ENCODE measurements around the gene DRC7.

DRC7 gene, protein sequence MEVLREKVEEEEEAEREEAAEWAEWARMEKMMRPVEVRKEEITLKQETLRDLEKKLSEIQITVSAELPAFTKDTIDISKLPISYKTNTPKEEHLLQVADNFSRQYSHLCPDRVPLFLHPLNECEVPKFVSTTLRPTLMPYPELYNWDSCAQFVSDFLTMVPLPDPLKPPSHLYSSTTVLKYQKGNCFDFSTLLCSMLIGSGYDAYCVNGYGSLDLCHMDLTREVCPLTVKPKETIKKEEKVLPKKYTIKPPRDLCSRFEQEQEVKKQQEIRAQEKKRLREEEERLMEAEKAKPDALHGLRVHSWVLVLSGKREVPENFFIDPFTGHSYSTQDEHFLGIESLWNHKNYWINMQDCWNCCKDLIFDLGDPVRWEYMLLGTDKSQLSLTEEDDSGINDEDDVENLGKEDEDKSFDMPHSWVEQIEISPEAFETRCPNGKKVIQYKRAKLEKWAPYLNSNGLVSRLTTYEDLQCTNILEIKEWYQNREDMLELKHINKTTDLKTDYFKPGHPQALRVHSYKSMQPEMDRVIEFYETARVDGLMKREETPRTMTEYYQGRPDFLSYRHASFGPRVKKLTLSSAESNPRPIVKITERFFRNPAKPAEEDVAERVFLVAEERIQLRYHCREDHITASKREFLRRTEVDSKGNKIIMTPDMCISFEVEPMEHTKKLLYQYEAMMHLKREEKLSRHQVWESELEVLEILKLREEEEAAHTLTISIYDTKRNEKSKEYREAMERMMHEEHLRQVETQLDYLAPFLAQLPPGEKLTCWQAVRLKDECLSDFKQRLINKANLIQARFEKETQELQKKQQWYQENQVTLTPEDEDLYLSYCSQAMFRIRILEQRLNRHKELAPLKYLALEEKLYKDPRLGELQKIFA

DNA sequence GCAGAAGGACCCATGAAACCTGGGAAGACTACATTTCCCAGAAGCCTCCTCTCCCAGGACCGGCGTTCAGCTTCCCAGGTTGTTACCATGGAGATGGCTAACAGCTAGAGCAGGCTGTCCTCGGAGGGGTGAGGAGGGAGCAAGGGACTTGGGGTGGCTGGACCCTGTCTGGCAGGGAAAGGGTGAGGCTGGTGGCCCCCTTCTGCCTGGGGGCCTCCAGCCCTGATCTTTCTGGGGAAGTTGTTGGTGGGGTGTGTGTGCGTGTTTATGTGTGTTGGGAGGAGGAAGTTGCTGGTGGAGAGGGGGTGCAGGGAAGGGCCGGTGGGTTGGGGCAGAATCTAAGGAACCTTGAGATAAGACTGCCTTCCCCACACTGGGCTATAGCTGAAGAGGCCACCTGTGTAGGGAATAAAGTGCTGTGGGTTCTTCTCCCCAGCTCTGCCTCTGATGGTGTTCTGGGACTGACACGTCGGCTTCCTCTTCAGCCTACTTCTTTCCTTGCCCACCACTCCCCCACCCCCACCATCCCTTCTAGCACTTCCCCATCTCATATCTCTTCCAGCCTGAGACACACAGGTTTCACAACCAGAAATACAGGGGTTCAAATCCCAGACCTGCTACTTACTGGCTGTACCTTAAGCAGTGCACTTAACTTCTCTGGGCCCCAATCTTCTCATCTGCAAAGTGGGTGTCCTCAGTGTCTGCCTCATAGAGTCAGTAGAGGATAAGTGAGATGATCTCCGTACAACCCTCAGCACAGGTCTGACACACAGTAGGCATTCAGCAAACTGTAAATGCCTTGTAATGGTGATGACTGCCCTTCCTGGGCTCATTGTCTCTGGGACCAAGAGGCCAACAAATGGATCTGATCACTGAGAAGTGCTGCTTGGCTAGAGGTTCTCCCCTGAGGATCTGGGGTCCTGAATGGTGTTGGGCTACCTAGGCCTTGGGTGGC is at the start of gene DRC7:
Gene DRC7, plus strand, starts transcription at position 82 of the 955 bp plus-strand sequence. CDS start 3,144 bp downstream, outside the sequence.
- FAIRE-seq (no peak), DNase-seq (ENCODE audit: extremely low spot score, insufficient read length, low read depth) (peak; percentile 14)

DNA sequence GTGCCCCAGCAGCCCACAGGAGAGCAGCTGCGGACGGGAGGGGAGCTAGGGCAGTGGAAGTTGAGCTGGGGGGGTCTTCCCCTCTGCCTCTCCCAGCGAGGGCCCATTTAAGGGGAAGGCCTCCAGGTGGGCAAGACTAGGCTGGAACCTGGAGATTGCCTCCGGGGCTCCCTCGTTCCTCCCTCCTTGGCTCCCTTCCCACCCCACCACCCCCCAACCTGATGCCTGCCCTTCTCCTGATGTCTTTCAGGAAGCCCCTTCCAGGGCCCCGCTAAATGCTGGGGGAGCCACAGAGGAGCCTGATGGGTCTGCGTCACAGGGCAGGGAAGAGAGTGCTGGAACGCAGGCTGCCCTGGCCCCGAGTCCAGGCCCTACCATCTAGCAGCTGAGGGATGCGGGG is 49.4 kb upstream of the DRC7 start:
- DNase-seq (ENCODE audit: extremely low spot score, insufficient read length, low read depth) (no peak), FAIRE-seq (no peak)

DNA sequence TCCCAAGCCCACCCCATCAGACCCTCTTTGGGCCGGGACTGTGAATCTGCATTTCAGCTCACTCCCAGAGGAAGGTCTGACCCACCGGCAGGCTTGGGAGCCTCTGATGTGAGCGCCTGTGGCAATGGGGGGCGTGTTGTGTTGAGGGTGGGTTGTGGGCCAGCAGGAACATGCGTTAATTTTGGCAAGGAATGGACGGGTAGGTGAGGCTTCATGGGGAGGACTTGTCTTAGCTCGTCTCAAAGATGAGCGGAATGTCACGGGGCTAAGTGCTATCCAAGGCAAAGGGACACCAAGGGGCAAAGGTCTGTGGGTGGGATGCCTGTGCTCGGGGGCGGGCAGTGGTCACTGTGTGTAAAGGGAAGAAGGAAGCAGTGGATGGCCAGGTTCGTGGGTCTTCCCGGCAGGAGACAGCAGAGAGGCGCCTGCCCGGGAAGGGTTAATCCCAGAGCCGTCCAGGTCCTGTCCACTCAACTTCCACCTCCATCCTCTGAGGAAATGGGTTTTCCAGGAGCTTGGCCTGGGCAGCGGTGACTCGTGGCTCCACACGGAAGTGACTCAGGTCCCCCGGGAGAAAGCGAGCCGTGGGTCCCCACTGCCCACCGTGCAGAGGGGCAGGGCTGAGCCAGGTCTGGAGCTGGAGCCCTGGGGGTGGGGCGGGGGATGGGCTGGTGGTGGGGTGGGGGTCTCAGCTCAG is 48.8 kb upstream of the DRC7 start:
- FAIRE-seq: no peak
- DNase-seq (ENCODE audit: extremely low spot score, insufficient read length, low read depth): no peak

DNA sequence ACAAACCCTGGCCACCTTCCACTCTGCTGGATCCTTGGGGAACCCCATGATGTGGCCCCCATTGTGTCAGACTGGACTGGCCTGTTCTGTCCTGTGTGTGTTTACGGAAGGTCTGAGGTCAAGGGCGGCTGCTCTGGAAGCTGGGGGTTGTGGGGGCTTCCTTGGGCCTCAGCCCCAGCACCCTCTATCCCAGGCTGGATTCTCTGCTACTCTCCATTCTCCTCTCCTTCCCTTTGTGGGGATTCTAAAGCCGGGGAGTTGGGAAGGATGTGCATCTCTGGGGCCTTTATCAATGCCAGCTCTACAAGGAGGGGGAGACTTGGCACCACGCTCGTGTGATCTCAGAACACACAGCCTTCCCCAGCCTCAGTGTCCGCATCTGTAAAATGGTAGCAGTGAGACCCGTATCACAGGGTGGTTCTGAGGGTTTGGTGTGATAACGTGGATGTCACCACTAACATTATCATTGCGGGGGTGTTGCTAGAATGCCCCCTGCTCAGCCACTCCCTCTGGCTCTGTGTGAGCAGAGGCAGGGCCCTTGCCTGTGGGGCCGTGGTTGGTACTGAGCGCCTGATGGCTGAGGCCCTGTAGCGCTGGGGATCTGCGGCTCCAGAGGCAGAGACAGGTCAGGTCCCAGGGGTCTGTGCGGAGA is 48.1 kb upstream of the DRC7 start:
- FAIRE-seq: no peak
- no peak for DNase-seq (ENCODE audit: extremely low spot score, insufficient read length, low read depth)

DNA sequence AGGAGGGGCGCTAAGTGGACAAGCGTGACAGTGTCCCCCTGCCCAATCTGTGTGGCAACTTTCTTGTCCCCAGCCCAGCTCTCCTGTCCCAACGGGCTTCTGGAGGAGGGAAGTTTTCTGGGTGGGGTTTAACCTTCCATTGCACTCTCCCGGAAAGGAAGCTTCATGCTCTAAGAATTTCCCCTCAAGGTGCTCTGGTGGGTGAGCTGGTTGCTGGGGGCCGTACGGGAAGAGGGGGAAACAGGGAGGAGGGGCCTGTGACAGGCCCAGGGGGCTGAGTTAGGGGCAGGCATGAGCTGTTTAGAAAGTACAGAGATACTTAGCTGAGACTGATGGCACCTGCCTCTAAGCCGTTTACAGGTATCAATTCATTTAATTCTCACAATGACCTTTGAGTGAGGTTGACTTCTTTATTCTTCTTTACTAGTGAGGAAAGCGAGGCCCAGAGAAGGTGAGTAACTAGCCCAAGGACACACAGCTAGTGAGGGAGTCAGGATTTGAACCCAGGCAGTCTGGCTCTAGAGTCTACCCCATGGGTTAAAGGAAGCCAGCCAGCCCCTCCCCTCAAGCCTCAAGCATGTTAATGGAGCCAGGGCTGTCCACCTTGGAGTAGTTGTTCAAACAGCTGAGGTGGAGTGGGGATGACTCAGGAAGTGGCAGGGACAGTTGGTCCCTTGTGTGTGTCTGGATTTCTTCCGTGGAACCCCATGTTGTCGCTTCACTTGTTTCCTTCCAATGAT is 47.3 kb upstream of the DRC7 start:
- FAIRE-seq: peak; percentile 29
- DNase-seq (ENCODE audit: extremely low spot score, insufficient read length, low read depth): no peak

- peak; percentile 86 for FAIRE-seq
- DNase-seq (ENCODE audit: extremely low spot score, insufficient read length, low read depth): no peak
Observed at GRCh38 chr16:57648125-57648524, 46.5 kb upstream of the DRC7 start.

GRCh38 chr16:57648581-57649442 is 45.8 kb upstream of the DRC7 start:
- FAIRE-seq (peak; percentile 89), DNase-seq (ENCODE audit: extremely low spot score, insufficient read length, low read depth) (peak; percentile 85)

DNA sequence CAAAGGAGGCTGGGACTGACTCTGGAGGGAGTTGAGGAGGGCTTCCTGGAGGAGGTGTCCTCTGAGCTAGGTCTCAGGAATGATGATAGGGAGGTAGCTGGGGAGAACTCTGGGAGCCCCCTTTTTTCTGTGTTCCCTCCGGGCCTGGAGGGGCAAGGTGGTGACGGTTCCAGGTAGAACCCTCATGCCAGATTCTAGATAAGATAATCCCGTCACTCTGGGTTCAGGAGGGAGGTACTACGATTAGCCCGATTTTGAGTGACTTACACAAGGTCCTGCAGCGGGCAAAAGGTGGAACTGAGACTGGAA is 45.2 kb upstream of the DRC7 start:
- FAIRE-seq: no peak

DNA sequence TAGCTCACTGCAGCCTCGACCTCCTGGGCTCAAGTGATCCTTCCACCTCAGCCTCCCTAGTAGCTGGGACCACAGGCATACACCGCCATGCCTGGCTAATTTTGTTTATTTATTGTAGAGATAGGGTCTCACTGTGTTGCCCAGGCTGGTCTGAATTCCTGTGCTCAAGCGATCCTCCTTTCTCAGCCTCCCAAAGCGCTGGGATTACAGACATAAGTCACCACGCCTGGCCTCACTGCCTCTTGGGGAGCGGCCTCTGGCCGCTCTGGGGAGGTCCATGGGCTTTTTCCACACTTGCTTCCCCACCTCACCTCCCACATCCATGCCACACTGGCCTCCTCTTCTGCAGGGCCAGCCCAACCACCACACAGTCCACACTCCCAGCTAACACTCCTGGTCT is 44.8 kb upstream of the DRC7 start:
- DNase-seq (ENCODE audit: extremely low spot score, insufficient read length, low read depth) (no peak), FAIRE-seq (no peak)

More for the DNA sequence above, 45.2 kb upstream of the DRC7 start:
- DNase-seq (ENCODE audit: extremely low spot score, insufficient read length, low read depth): no peak

DNA sequence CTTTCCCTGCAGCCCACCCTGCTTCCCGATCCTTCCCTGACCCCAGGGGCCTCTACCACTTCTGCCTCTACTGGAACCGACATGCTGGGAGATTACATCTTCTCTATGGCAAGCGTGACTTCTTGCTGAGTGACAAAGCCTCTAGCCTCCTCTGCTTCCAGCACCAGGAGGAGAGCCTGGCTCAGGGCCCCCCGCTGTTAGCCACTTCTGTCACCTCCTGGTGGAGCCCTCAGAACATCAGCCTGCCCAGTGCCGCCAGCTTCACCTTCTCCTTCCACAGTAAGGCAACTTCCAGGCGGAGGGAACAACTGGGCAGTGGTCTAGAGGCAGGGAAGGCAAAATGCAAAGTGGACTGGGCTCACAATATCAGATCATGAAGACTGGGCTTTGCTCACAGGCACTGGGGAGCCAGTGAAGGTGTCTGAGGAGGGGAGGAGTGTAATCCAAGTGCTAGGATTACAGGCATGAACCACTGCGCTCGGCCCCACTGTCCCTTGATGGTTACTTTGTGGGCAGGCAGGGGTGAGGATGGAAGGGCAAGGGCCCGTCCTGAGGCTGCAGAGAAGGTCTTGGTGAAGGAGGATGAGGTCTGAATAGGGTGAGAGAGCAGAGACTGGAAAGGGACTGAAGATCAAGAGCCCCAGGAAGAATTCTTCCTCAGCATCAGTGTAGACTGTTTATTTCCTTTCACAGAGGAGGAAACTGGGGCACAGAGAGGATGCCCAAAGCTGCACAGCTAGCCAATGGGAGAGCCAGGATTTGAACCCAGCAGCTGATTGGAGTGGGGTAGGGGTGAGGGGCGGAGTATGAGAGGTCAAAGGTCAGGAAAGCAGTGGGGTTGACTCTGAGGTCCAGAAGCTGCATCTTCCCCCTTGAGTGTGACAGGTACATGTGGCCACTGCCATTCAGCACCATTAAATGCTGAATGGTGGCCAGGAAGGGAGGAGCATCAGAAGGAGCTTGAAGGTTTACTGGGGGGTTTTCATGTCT is 43.0 kb upstream of the DRC7 start:
- FAIRE-seq: no peak

GRCh38 chr16:57652695-57653471 is 41.7 kb upstream of the DRC7 start:
- no peak for FAIRE-seq
- DNase-seq (ENCODE audit: extremely low spot score, insufficient read length, low read depth): no peak

More for the DNA sequence above, 43.0 kb upstream of the DRC7 start:
- no peak for DNase-seq (ENCODE audit: extremely low spot score, insufficient read length, low read depth)

DNA sequence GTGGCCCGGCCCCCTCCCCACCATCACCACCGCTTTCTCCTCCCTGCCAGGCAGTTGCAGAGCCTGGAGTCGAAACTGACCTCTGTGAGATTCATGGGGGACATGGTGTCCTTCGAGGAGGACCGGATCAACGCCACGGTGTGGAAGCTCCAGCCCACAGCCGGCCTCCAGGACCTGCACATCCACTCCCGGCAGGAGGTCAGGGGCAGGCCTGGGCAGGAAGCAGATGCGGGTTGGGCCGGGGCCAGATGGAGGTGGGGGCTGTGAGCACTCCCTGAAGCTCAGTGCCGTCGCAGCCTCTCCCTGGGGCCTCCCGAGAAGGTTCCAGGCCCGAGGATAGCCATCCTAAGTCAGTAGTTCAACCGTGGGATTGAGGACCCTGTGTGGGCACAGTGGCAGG is 40.7 kb upstream of the DRC7 start:
- DNase-seq (ENCODE audit: extremely low spot score, insufficient read length, low read depth) (no peak), FAIRE-seq (no peak)

DNA sequence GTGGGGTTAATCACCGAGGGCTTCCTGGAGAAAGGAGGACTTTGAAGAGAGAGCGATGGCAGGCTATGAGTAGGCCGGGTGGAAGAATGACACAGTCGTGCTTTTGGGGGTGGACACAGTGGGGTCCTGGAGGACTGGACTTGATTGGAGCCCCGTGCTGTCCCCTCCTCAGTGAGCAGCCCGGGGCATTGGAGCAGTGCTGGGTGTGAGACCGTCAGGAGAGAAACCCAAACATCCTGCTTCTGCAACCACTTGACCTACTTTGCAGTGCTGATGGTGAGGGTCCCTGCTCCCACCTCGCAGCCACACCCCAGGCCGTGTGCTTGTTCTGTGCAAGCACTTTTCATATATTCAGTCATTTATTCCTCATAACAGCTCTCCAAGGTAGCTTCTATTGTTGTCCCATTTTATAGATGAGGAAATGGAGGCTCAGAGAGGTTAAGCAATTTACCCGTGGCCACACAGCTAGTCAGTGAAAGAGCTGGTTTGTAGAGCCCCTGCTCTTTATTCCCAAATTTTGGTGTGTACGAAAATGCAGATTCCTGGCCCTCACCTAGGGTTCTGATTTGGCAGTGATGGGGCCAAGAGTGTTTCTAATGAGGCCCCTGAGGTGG is 38.2 kb upstream of the DRC7 start:
- no peak for DNase-seq (ENCODE audit: extremely low spot score, insufficient read length, low read depth)
- FAIRE-seq: no peak

DNA sequence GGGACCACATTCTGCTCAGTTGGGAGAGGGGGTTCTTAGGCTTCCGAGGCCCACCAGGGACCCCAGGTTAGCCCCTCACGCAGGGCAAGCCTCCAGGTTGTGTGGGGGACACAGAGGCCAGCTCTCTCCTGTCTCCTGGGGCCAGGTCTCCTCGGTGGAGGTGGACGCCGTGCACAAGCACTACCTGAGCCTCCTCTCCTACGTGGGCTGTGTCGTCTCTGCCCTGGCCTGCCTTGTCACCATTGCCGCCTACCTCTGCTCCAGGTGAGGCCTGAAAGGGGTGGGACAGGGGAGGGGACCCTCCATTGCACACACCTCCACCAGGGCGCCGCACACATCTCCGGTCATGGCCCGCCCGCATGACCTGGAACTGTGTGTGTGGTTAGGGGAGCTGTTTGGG is 37.4 kb upstream of the DRC7 start:
- no peak for FAIRE-seq
- no peak for DNase-seq (ENCODE audit: extremely low spot score, insufficient read length, low read depth)
